ENCODE measurements around the gene ZSCAN5A. TPM values are rescaled to one million over a fixed set of nuclear protein-coding genes. Genes with fewer than 3 reads are reported as not detected.

The ZSCAN5A gene, protein sequence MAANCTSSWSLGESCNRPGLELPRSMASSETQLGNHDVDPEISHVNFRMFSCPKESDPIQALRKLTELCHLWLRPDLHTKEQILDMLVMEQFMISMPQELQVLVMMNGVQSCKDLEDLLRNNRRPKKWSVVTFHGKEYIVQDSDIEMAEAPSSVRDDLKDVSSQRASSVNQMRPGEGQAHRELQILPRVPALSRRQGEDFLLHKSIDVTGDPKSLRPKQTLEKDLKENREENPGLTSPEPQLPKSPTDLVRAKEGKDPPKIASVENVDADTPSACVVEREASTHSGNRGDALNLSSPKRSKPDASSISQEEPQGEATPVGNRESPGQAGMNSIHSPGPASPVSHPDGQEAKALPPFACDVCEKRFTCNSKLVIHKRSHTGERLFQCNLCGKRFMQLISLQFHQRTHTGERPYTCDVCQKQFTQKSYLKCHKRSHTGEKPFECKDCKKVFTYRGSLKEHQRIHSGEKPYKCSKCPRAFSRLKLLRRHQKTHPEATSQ
- 10 to 100 TPM in 2 of 4 donors, 1 to 10 TPM in 2; 1.3 to 20.7 (median 12.3) TPM for total RNA-seq

DNA sequence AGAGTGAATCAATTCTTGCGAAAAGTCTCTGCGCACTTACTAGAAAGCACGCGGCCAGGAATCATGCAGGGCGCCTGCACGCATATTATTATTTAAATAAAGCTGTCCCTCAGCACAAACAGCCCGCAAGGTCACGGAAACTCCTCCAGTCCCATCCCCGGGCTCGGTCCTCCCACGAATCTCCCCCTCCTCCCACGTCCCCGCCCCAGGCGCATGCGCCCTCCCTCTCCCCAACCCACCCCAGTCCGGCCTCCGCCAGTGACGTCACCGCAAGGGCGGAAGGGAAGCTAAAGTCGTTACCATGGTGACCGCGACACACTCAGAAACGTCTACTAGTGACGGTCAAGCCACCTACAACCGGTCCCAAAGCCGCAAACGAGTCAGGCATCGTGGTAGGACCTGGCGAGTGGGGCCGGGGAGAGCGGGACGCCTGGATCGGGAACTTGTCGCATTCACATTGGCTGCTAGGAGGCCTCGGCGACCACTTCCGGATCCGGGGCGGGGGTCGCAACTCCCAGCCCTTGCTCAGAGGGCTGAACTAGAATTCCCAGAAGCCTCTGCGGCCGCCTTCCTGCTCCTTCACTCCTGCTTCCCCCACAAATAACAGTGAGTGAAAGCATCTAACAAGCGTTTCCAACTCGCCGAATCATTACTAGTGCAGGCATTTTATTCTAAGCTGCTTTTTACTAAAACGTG is at the start of gene ZSCAN5A:
TSS of gene ZSCAN5A (minus strand) at position 459 of the 696 bp plus-strand sequence. CDS start 89,793 bp downstream, outside the sequence.
- H3K9me3 ChIP-seq, result no peaks in the 10 kb centered on the region
- no peaks in the 10 kb centered on the region for H3K36me3 ChIP-seq
- peak within 1 kb of the TSS; percentile 97 to 99 for H3K27ac ChIP-seq
- intact Hi-C loops (cut with DNase I; ENCODE audit: low total_unique reads), result no loop called here
- H3K4me3 ChIP-seq, result peak within 1 kb of the TSS; percentile 55 to 61
- DNase-seq, result peak; percentile 96
- no peaks in the 10 kb centered on the region for H3K27me3 ChIP-seq
- TF ChIP-seq POLR2A (IDR thresholded peaks at IDR 0.05), result peak in 1 of 2 donors; percentile 56
- TF ChIP-seq, protein P1, sequence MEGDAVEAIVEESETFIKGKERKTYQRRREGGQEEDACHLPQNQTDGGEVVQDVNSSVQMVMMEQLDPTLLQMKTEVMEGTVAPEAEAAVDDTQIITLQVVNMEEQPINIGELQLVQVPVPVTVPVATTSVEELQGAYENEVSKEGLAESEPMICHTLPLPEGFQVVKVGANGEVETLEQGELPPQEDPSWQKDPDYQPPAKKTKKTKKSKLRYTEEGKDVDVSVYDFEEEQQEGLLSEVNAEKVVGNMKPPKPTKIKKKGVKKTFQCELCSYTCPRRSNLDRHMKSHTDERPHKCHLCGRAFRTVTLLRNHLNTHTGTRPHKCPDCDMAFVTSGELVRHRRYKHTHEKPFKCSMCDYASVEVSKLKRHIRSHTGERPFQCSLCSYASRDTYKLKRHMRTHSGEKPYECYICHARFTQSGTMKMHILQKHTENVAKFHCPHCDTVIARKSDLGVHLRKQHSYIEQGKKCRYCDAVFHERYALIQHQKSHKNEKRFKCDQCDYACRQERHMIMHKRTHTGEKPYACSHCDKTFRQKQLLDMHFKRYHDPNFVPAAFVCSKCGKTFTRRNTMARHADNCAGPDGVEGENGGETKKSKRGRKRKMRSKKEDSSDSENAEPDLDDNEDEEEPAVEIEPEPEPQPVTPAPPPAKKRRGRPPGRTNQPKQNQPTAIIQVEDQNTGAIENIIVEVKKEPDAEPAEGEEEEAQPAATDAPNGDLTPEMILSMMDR (IDR thresholded peaks at IDR 0.05), result no peak
- peaks cover 0 to 3% of the 10 kb centered on the region in 2 donors for H3K4me1 ChIP-seq

DNA sequence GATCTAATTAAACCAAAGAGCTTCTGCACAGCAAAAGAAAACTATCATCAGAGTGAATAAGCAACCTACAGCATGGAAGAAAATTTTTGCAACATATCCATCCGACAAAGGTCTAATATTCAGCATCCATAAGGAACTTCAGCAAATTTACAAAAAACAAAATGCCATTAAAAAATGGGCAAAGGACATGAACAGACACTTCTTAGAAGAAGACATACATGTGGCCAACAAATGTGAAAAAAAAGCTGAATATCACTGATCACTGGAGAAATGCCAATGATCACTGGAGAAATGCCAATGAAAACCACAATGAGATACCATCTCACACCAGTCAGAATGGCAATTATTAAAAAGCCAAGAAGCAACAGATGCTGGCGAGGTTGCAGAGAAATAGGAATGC is 46.2 kb upstream of the ZSCAN5A start:
- Histone ChIP-seq H3K27me3 (no peaks in the 10 kb centered on the region), H3K27ac (no peak overlapping the region), H3K36me3 (no peaks in the 10 kb centered on the region), H3K4me1 (no peaks in the 10 kb centered on the region), H3K4me3 (no peak overlapping the region), H3K9me3 (peaks cover 0 to 46% of the 10 kb centered on the region in 2 donors)
- intact Hi-C loops (cut with DNase I; ENCODE audit: low total_unique reads), result no loop called here
- TF ChIP-seq POLR2A (IDR thresholded peaks at IDR 0.05), result no peak
- TF ChIP-seq, protein P1 (IDR thresholded peaks at IDR 0.05), result no peak
- DNase-seq, result no peak

DNA sequence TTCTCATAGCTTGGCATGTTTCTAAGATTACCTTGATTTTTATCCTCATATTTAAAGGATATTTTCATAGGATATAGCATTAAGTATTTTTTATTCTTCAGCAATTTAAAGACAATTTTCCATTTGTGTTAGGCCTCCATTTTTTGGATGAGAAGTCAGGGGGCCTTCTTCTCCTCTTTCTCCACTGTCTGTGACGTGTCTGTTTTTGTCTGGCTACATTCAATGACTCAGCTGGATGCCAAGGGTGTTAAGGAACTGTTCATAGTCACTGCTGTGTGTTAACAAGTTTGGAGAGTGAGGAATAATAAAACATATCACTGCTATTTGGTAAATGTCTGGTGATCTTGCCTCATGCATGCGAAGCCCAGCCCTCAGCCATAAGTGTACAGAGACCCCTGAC is 42.3 kb upstream of the ZSCAN5A start:
- Histone ChIP-seq H3K9me3 (peaks cover 0 to 31% of the 10 kb centered on the region in 2 donors), H3K36me3 (no peaks in the 10 kb centered on the region), H3K4me3 (no peak overlapping the region), H3K4me1 (no peaks in the 10 kb centered on the region), H3K27ac (no peak overlapping the region), H3K27me3 (no peaks in the 10 kb centered on the region)
- no peak for DNase-seq
- TF ChIP-seq POLR2A (IDR thresholded peaks at IDR 0.05), result no peak
- TF ChIP-seq, protein P1 (IDR thresholded peaks at IDR 0.05), result no peak
- intact Hi-C loops (cut with DNase I; ENCODE audit: low total_unique reads), result loop anchor here (10.0 kb wide), 1 partner anchor 102 kb away; no protein-coding TSS in a partner anchor

DNA sequence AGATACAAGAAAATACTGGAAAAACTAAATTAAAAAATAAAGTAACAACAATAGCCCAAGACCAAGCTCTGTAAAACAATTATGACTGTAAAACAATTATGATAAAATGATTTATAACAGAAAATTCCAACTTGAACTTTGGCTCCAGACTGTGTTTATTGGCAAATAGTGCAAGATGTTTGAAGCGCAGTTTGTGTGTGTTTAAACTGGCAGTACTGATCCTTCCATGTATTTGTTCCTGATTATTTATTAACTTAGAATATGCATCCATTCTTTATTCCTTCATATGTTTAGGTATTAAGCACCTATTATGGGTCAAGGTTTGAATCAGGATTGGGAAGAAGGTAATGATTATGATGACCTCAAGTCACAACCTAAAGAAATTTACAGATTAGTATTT is 40.9 kb upstream of the ZSCAN5A start:
- Histone ChIP-seq H3K27me3 (no peaks in the 10 kb centered on the region), H3K9me3 (peaks cover 0 to 19% of the 10 kb centered on the region in 2 donors), H3K36me3 (no peaks in the 10 kb centered on the region), H3K27ac (no peak overlapping the region), H3K4me1 (no peaks in the 10 kb centered on the region), H3K4me3 (no peak overlapping the region)
- no peak for DNase-seq
- TF ChIP-seq, protein P1 (IDR thresholded peaks at IDR 0.05), result no peak
- no peak for TF ChIP-seq POLR2A (IDR thresholded peaks at IDR 0.05)
- intact Hi-C loops (cut with DNase I; ENCODE audit: low total_unique reads), result loop anchor here (10.0 kb wide), 1 partner anchor 101 kb away; no protein-coding TSS in a partner anchor

All from uterus (tissue), 4 donors.